Activated gamma-delta T cell treated with Interleukin-2 at 50 U/mL for 16 hours (primary cell): Measurements from ENCODE around the gene FAM53A.
"Not testable (repeated sequence)": the region's sequence is repeated elsewhere in the genome, so short reads cannot be mapped to it uniquely, and the experiment has no call there.

Source experiments
- DNase-seq: peaks from one replicate; pipeline ENCODE4 v3.0.0-alpha.2; 2020

FAM53A gene

GRCh38 chr4:1618438-1618837, 65.7 kb downstream of the FAM53A start:
- DNase-seq, result no peak

GRCh38 chr4:1616557-1616930, 67.6 kb downstream of the FAM53A start:
- DNase-seq, result no peak

GRCh38 chr4:1615786-1616556, 68.1 kb downstream of the FAM53A start:
- DNase-seq, result no peak

GRCh38 chr4:1614854-1615595, 69.1 kb downstream of the FAM53A start:
- DNase-seq, result no peak

GRCh38 chr4:1614502-1614853, 69.6 kb downstream of the FAM53A start:
- no peak for DNase-seq

GRCh38 chr4:1614049-1614448, 70.1 kb downstream of the FAM53A start:
- DNase-seq, result no peak

- DNase-seq, result no peak
Measured at GRCh38 chr4:1613099-1613495, 71.0 kb downstream of the FAM53A start.

GRCh38 chr4:1612278-1613098, 71.6 kb downstream of the FAM53A start:
- DNase-seq, result no peak

- no peak for DNase-seq
Measured at GRCh38 chr4:1611501-1611870, 72.6 kb downstream of the FAM53A start.

- no peak for DNase-seq
Measured at GRCh38 chr4:1610791-1611500, 73.2 kb downstream of the FAM53A start.

- DNase-seq, result no peak
Measured at GRCh38 chr4:1609901-1610790, 74.0 kb downstream of the FAM53A start.

- DNase-seq, result no peak
Measured at GRCh38 chr4:1608821-1609500, 75.2 kb downstream of the FAM53A start.

GRCh38 chr4:1608196-1608820, 75.8 kb downstream of the FAM53A start:
- no peak for DNase-seq

- not testable (repeated sequence) for DNase-seq
Measured at GRCh38 chr4:1607436-1608195, 76.5 kb downstream of the FAM53A start.

GRCh38 chr4:1604706-1605205, 79.4 kb downstream of the FAM53A start:
- no peak for DNase-seq

- DNase-seq, result no peak
Measured at GRCh38 chr4:1604181-1604705, 79.9 kb downstream of the FAM53A start.

- DNase-seq, result no peak
Measured at GRCh38 chr4:1603413-1604135, 80.5 kb downstream of the FAM53A start.

GRCh38 chr4:1602655-1603412, 81.3 kb downstream of the FAM53A start:
- DNase-seq, result no peak
